DOHH2 (cell line): ENCODE measurements around the gene THRAP3.

Source experiments
- H3F3A ChIP-seq: fragments of 200-600 bp; sonication (generic), shearing (Covaris generic); 2 replicates; pipeline ENCODE4 v1.6.0; 2016; ENCODE audit warnings: antibody characterized with exemption, mild to moderate bottlenecking; ENCODE audit not compliant: control insufficient read depth, insufficient read depth
- H3K27ac ChIP-seq: fragments of 200-600 bp; sonication (generic); 2 replicates; pipeline ENCODE4 v1.5.1; 2014; ENCODE audit warnings: low read depth, mild to moderate bottlenecking, low read length, moderate library complexity
- H3K27me3 ChIP-seq: fragments of 200-600 bp; sonication (generic); 2 replicates; pipeline ENCODE4 v1.6.1; 2014; ENCODE audit warnings: mild to moderate bottlenecking, low read length, mixed read lengths; ENCODE audit not compliant: control insufficient read depth
- H3K36me3 ChIP-seq: fragments of 200-600 bp; sonication (generic); 2 replicates; pipeline ENCODE4 v1.6.1; 2014; ENCODE audit warnings: mild to moderate bottlenecking, low read length, moderate library complexity, mixed read lengths; ENCODE audit not compliant: control insufficient read depth
- H3K4me1 ChIP-seq: fragments of 200-600 bp; sonication (generic); 2 replicates; pipeline ENCODE4 v1.6.1; 2014; ENCODE audit warnings: mild to moderate bottlenecking, low read length, mixed read lengths; ENCODE audit not compliant: control insufficient read depth
- H3K4me2 ChIP-seq: fragments of 200-600 bp; sonication (generic); 2 replicates; pipeline ENCODE4 v1.6.0; 2014; ENCODE audit warnings: mild to moderate bottlenecking, low read length, moderate library complexity
- H3K4me3 ChIP-seq: fragments of 200-600 bp; sonication (generic); 2 replicates; pipeline ENCODE4 v1.5.1; 2014; ENCODE audit warnings: mild to moderate bottlenecking, low read length, mixed read lengths
- H3K79me2 ChIP-seq: fragments of 200-600 bp; sonication (generic); 2 replicates; pipeline ENCODE4 v1.6.1; 2014; ENCODE audit warnings: mild to moderate bottlenecking, low read length, mixed read lengths; ENCODE audit not compliant: control insufficient read depth
- H3K9me2 ChIP-seq: fragments of 200-600 bp; sonication (generic); replicated peaks from 2 replicates; pipeline ENCODE4 v1.6.1; 2014; ENCODE audit warnings: mild to moderate bottlenecking, low read length, mixed read lengths; ENCODE audit not compliant: control insufficient read depth
- H3K9me3 ChIP-seq: fragments of 200-600 bp; sonication (generic); 2 replicates; pipeline ENCODE4 v1.6.1; 2014; ENCODE audit warnings: antibody characterized with exemption, low read length, mixed read lengths; ENCODE audit not compliant: control insufficient read depth, insufficient read depth
- H4K20me1 ChIP-seq: fragments of 200-600 bp; sonication (generic); 2 replicates; pipeline ENCODE4 v1.6.0; 2014; ENCODE audit warnings: low read depth, mild to moderate bottlenecking, antibody characterized with exemption, low read length, moderate library complexity; ENCODE audit not compliant: control insufficient read depth, insufficient read depth
- EZH2phosphoT487 ChIP-seq: fragments of 200-600 bp; sonication (generic); IDR thresholded peaks from 2 replicates; pipeline ENCODE4 v1.6.1; 2017; ENCODE audit warnings: borderline replicate concordance, mild to moderate bottlenecking, antibody characterized with exemption, low read length, moderate library complexity, mixed read lengths
- TF ChIP-seq, protein P1 (sequence below): fragments of 200-600 bp; sonication (generic); IDR thresholded peaks from one replicate; pipeline ENCODE4 v1.5.1; 2014; ENCODE audit warnings: antibody characterized with exemption, mild to moderate bottlenecking, low read depth, low read length; ENCODE audit not compliant: poor library complexity, severe bottlenecking

THRAP3 gene

GRCh38 chr1:36303650-36304360 lies 79.6 kb downstream of the THRAP3 start:
- no peaks in the 10 kb centered on the region for H3K9me3 ChIP-seq
- H3K4me2 ChIP-seq: no peak overlapping the region
- TF ChIP-seq, protein P1, sequence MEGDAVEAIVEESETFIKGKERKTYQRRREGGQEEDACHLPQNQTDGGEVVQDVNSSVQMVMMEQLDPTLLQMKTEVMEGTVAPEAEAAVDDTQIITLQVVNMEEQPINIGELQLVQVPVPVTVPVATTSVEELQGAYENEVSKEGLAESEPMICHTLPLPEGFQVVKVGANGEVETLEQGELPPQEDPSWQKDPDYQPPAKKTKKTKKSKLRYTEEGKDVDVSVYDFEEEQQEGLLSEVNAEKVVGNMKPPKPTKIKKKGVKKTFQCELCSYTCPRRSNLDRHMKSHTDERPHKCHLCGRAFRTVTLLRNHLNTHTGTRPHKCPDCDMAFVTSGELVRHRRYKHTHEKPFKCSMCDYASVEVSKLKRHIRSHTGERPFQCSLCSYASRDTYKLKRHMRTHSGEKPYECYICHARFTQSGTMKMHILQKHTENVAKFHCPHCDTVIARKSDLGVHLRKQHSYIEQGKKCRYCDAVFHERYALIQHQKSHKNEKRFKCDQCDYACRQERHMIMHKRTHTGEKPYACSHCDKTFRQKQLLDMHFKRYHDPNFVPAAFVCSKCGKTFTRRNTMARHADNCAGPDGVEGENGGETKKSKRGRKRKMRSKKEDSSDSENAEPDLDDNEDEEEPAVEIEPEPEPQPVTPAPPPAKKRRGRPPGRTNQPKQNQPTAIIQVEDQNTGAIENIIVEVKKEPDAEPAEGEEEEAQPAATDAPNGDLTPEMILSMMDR: no peak
- TF ChIP-seq EZH2phosphoT487: no peak
- no peaks in the 10 kb centered on the region for H3K27me3 ChIP-seq
- peaks cover 35% of the 10 kb centered on the region for H3F3A ChIP-seq
- H3K79me2 ChIP-seq: 0 out of 2 replicates have a peak, but pooled peaks cover 5% of the 10 kb centered on the region
- H3K4me1 ChIP-seq: peaks cover 38% of the 10 kb centered on the region
- no peak overlapping the region for H3K4me3 ChIP-seq
- H4K20me1 ChIP-seq: no peaks in the 10 kb centered on the region
- no peak overlapping the region for H3K27ac ChIP-seq
- no peaks in the 10 kb centered on the region for H3K9me2 ChIP-seq
- H3K36me3 ChIP-seq: peaks cover 67% of the 10 kb centered on the region

GRCh38 chr1:36304521-36304920 lies 80.3 kb downstream of the THRAP3 start:
- Histone ChIP-seq H3K4me1 (peaks cover 38% of the 10 kb centered on the region), H3K9me3 (no peaks in the 10 kb centered on the region), H3K9me2 (no peaks in the 10 kb centered on the region), H3K27ac (no peak overlapping the region), H3K27me3 (no peaks in the 10 kb centered on the region), H3K4me3 (no peak overlapping the region), H4K20me1 (no peaks in the 10 kb centered on the region), H3F3A (peaks cover 35% of the 10 kb centered on the region), H3K4me2 (no peak overlapping the region), H3K36me3 (peaks cover 72% of the 10 kb centered on the region), H3K79me2 (0 out of 2 replicates have a peak, but pooled peaks cover 5% of the 10 kb centered on the region)
- no peak for TF ChIP-seq EZH2phosphoT487
- TF ChIP-seq, protein P1: no peak

- no peaks in the 10 kb centered on the region for H3K9me3 ChIP-seq
- no peaks in the 10 kb centered on the region for H3K27me3 ChIP-seq
- peaks cover 67% of the 10 kb centered on the region for H3K36me3 ChIP-seq
- no peaks in the 10 kb centered on the region for H4K20me1 ChIP-seq
- H3F3A ChIP-seq: peaks cover 32% of the 10 kb centered on the region
- 0 out of 2 replicates have a peak, but pooled peaks cover 5% of the 10 kb centered on the region for H3K79me2 ChIP-seq
- peak overlapping the region; percentile 56; the same call in 1 of the 2 replicates for H3K27ac ChIP-seq
- no peaks in the 10 kb centered on the region for H3K9me2 ChIP-seq
- TF ChIP-seq, protein P1: no peak
- TF ChIP-seq EZH2phosphoT487: no peak
- H3K4me2 ChIP-seq: peak overlapping the region; percentile 93
- peak overlapping the region; percentile 89; the same call in 1 of the 2 replicates for H3K4me3 ChIP-seq
- H3K4me1 ChIP-seq: peaks cover 38% of the 10 kb centered on the region
These were observed 81.0 kb downstream of the THRAP3 start for GRCh38 chr1:36304970-36305914.
